Transverse colon (tissue), 3 donors: ENCODE data around the gene DIAPH3.

Experiments
- CTCF ChIP-seq, 5 experiments: fragments of 200-600 bp in 3 of 5; fragments of 450-650 bp in 2 of 5; sonication (generic) in 3 of 5; IDR thresholded peaks; 1 replicate in 2 of 5; 2 replicates in 3 of 5; pipeline ENCODE4 v1.5.1; 2016 to 2017; ENCODE audit warnings: antibody characterized with exemption in 5 of 5, inconsistent platforms in 3 of 5, mild to moderate bottlenecking in 2 of 5, moderate library complexity in 1 of 5
- POLR2A ChIP-seq: fragments of 450-650 bp; IDR thresholded peaks from one replicate; pipeline ENCODE4 v1.6.1; 2016; ENCODE audit warnings: antibody characterized with exemption, mild to moderate bottlenecking, moderate library complexity

- TF ChIP-seq CTCF (IDR thresholded peaks at IDR 0.05) = no peak
- no peak for TF ChIP-seq POLR2A
Observed at GRCh38 chr13:59801107-59801880, 362.4 kb downstream of the DIAPH3 start.
